Measurements from ENCODE around the gene IRX4. TPM values are rescaled to one million over a fixed set of nuclear protein-coding genes. Genes with fewer than 3 reads are reported as not detected.
"Not testable (repeated sequence)": the region's sequence is repeated elsewhere in the genome, so short reads cannot be mapped to it uniquely, and the experiment has no call there.

Gene IRX4
- polyA plus RNA-seq, 2 donors: 9.3 to 15.6 TPM

DNA sequence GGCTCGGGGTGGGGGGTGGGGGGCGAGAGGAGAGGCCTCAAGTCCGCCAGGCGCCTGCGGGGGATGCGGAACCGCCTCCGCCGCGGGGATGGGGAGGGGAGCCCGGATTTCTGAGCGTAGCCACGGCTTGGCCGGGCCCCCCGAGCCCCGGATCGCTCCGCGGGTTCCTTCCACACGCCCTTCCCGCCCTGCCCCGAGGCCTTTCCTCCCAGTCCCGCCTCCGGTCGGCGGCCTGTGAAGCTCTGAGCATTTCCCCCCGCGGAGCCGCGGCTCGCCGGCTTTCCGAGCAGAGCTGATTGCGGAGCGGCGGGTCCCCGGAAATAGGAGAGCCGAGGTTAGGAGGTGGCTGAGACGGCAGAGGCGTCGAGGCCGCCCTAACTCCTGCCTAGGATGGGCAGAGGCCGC, 6.1 kb downstream of the IRX4 start:
- H3K4me1 ChIP-seq (ENCODE audit: control insufficient read depth in 2 of 2, insufficient read depth in 2 of 2, low read length in 1 of 2): peaks cover 0 to 6% of the 10 kb centered on the region in 2 donors
- 10 to 20% methylated on average over 28 to 43 of the region's 43 CpGs for WGBS, 2 donors
- H3K27ac ChIP-seq (ENCODE audit: low read depth in 2 of 2, low read length in 1 of 2): no peak overlapping the region
- no peaks in the 10 kb centered on the region for H3K9me3 ChIP-seq (ENCODE audit: control insufficient read depth in 2 of 2, insufficient read depth in 1 of 2, low read depth in 1 of 2, low read length in 1 of 2)
- peaks cover 0 to 4% of the 10 kb centered on the region in 2 donors for H3K36me3 ChIP-seq (ENCODE audit: control insufficient read depth in 2 of 2, insufficient read depth in 2 of 2, low read length in 1 of 2)
- H3K27me3 ChIP-seq (ENCODE audit: control insufficient read depth in 1 of 2, insufficient read depth in 2 of 2, low read length in 2 of 2): peaks cover 0 to 33% of the 10 kb centered on the region in 2 donors
- no peak overlapping the region for H3K4me3 ChIP-seq (ENCODE audit: low read depth in 1 of 2, low read length in 2 of 2)

DNA sequence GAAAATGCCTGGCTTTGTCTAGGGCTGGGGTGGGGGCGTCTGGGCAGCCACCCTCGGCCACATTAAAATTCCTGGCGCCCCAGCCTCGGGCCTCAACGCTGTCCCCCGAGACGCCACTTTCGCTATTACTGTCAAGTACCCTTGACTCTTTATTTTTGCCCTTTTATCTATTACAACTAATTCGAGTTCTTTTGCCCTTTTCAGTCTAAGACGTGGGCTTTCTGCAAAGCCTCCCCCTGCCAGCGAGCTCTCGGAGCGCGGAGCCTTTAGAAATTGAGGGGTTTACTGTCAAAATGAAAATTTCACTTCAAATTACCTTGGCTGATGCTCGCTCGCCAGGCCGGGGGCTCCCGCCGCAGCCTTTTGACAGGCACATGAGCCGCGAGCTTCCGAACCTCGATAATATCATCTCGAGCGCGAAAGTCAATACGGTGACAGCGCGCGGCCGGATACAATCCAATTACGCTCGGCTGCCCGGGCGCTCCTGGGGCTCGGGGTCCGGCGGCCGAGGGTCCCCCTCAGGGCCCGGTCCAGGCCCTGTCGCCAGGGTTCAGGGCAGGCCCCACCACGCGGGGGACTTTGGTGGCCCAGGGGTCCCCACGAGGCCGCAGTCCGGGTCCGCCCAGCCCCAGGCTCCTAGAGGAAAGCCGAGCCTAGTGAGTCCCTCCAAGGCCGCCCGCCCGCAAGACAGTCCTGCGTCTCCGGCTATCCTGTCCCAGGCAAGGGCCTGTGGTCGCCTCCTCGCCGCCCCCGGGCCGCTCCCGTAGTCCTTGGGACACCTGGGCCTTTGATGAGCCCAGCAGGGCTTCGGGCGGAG, 6.7 kb downstream of the IRX4 start:
- WGBS, 2 donors: 15 to 16% methylated on average over 61 of the region's 61 CpGs
- Histone ChIP-seq H3K36me3 (ENCODE audit: control insufficient read depth in 2 of 2, insufficient read depth in 2 of 2, low read length in 1 of 2) (peaks cover 0 to 4% of the 10 kb centered on the region in 2 donors), H3K27ac (ENCODE audit: low read depth in 2 of 2, low read length in 1 of 2) (no peak overlapping the region), H3K4me3 (ENCODE audit: low read depth in 1 of 2, low read length in 2 of 2) (no peak overlapping the region), H3K4me1 (ENCODE audit: control insufficient read depth in 2 of 2, insufficient read depth in 2 of 2, low read length in 1 of 2) (peaks cover 0 to 3% of the 10 kb centered on the region in 2 donors), H3K9me3 (ENCODE audit: control insufficient read depth in 2 of 2, insufficient read depth in 1 of 2, low read depth in 1 of 2, low read length in 1 of 2) (no peaks in the 10 kb centered on the region), H3K27me3 (ENCODE audit: control insufficient read depth in 1 of 2, insufficient read depth in 2 of 2, low read length in 2 of 2) (peaks cover 0 to 32% of the 10 kb centered on the region in 2 donors)

DNA sequence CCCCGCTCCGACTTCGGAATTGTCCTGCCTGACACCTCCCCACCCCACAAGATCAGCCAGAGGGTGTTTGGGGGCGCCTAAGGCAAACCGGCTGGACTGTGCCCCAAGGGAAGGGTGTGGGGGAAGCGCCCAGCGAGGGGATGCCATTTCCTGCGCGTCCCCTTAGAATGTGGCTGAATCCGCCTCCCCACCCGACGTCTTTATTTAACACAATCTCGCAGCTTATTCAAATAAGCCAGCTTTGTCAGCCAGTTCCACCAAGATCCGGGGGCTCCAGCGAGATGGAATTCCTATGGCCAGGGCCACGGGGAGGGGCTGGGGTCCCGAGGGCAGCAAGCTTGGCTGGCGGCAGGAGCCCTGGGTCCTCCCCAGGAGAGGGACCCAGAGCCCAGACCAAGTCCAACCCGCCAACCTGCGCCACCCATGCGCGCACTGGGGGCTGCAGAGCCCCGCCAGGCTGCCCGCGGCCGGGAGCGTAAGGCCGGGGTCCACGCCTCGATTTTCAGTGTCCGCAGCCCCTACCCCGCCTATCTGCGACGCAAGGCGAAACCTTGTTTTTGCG, 7.4 kb downstream of the IRX4 start:
- Histone ChIP-seq H3K36me3 (ENCODE audit: control insufficient read depth in 2 of 2, insufficient read depth in 2 of 2, low read length in 1 of 2) (peaks cover 0 to 2% of the 10 kb centered on the region in 2 donors), H3K4me1 (ENCODE audit: control insufficient read depth in 2 of 2, insufficient read depth in 2 of 2, low read length in 1 of 2) (peaks cover 0 to 3% of the 10 kb centered on the region in 2 donors), H3K27me3 (ENCODE audit: control insufficient read depth in 1 of 2, insufficient read depth in 2 of 2, low read length in 2 of 2) (peaks cover 0 to 32% of the 10 kb centered on the region in 2 donors), H3K9me3 (ENCODE audit: control insufficient read depth in 2 of 2, insufficient read depth in 1 of 2, low read depth in 1 of 2, low read length in 1 of 2) (no peaks in the 10 kb centered on the region), H3K4me3 (ENCODE audit: low read depth in 1 of 2, low read length in 2 of 2) (no peak overlapping the region), H3K27ac (ENCODE audit: low read depth in 2 of 2, low read length in 1 of 2) (no peak overlapping the region)
- 9 to 16% methylated on average over 36 of the region's 36 CpGs for whole genome bisulfite sequencing, 2 donors

DNA sequence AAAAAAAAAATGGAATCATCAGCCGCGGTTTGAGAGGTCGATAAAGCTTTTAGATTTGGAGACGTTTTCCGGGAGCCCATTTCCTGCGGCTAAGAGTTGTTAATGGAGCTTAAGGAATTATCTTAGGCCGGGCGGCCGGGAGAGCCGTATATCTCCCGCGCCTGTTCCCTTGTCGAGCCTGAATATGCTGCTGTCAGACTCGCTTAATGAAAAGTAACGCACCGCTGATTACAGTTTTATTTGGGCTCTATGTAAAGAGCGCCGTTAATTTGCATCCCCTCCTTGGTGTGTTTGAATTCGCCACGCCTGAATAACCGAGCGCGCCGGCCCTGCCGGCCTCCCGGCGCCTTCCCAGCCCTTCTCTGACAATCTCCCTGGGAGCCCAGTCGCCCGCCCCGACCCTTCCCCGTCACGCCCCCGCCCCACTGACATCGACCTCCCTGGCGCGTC, 7.9 kb downstream of the IRX4 start:
- H3K4me1 ChIP-seq (ENCODE audit: control insufficient read depth in 2 of 2, insufficient read depth in 2 of 2, low read length in 1 of 2): peaks cover 0 to 3% of the 10 kb centered on the region in 2 donors
- peaks cover 0 to 2% of the 10 kb centered on the region in 2 donors for H3K36me3 ChIP-seq (ENCODE audit: control insufficient read depth in 2 of 2, insufficient read depth in 2 of 2, low read length in 1 of 2)
- no peak overlapping the region for H3K27ac ChIP-seq (ENCODE audit: low read depth in 2 of 2, low read length in 1 of 2)
- peaks cover 0 to 4% of the 10 kb centered on the region in 2 donors for H3K9me3 ChIP-seq (ENCODE audit: control insufficient read depth in 2 of 2, insufficient read depth in 1 of 2, low read depth in 1 of 2, low read length in 1 of 2)
- H3K27me3 ChIP-seq (ENCODE audit: control insufficient read depth in 1 of 2, insufficient read depth in 2 of 2, low read length in 2 of 2): peaks cover 0 to 32% of the 10 kb centered on the region in 2 donors
- WGBS, 2 donors: 10 to 12% methylated on average over 36 of the region's 36 CpGs
- H3K4me3 ChIP-seq (ENCODE audit: low read depth in 1 of 2, low read length in 2 of 2): no peak overlapping the region

DNA sequence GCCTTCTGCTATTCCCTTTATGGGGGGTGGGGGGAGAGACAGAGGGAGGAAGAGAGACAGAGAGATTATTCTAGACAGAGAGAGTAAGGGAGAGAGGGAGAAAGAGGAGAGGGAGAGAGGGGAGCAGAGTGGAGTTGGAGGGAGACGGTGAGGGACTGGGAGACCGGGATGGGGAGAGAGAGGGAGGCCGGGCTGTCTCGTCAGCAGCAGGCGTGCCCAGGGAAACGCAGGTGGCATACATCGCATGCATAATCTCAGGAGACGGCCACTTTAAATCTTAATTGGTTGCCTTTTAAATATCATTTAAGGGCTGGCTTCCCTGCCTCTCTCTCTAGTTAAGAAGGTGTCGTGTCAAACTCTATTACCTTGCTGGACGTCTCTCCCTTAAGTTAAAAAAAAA, 8.4 kb downstream of the IRX4 start:
- H3K36me3 ChIP-seq (ENCODE audit: control insufficient read depth in 2 of 2, insufficient read depth in 2 of 2, low read length in 1 of 2): no peaks in the 10 kb centered on the region
- H3K27ac ChIP-seq (ENCODE audit: low read depth in 2 of 2, low read length in 1 of 2): no peak overlapping the region
- H3K4me1 ChIP-seq (ENCODE audit: control insufficient read depth in 2 of 2, insufficient read depth in 2 of 2, low read length in 1 of 2): peaks cover 0 to 3% of the 10 kb centered on the region in 2 donors
- WGBS, 2 donors: 25 to 37% methylated on average over 10 of the region's 10 CpGs
- peaks cover 0 to 4% of the 10 kb centered on the region in 2 donors for H3K9me3 ChIP-seq (ENCODE audit: control insufficient read depth in 2 of 2, insufficient read depth in 1 of 2, low read depth in 1 of 2, low read length in 1 of 2)
- H3K27me3 ChIP-seq (ENCODE audit: control insufficient read depth in 1 of 2, insufficient read depth in 2 of 2, low read length in 2 of 2): peaks cover 0 to 32% of the 10 kb centered on the region in 2 donors
- H3K4me3 ChIP-seq (ENCODE audit: low read depth in 1 of 2, low read length in 2 of 2): no peak overlapping the region

DNA sequence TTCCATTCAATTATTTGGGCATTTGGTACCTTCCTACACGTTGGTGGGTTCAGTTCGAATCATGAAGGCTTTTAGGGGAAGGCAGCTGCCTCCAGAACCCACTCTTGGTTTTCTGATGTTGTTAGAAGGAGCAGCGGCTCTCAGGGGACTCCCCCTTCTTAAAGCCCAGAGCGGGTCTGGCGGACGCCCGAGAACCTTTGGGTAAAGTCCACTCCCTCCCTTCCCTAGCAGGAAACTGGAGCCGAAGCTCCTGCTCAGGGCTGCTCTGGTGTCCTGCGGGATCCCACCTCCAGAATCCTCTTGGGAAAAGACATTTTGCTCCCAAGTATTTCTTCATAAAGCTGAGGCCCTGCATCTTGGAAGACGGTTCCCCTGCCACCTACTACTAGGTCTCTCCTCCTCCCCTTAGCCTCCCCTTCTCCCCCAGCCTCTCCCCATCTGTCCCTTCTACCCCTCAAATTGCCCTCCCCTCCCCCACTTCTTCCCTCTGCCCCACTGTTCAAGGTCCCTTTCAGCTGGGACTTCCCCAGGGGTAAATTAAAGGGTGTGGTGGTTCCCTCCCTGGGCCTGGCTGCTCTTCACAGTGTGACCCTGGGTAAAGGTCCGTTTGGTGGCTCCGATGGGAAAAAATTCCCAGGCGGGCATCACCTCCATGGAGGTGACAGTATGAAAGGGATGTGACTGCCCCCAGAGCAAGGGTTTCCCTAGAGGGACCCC, 9.3 kb downstream of the IRX4 start:
- H3K4me1 ChIP-seq (ENCODE audit: control insufficient read depth in 2 of 2, insufficient read depth in 2 of 2, low read length in 1 of 2): peaks cover 0 to 3% of the 10 kb centered on the region in 2 donors
- H3K27ac ChIP-seq (ENCODE audit: low read depth in 2 of 2, low read length in 1 of 2): no peak overlapping the region
- WGBS, 2 donors: 31 to 43% methylated on average over 13 of the region's 13 CpGs
- H3K4me3 ChIP-seq (ENCODE audit: low read depth in 1 of 2, low read length in 2 of 2): no peak overlapping the region
- H3K27me3 ChIP-seq (ENCODE audit: control insufficient read depth in 1 of 2, insufficient read depth in 2 of 2, low read length in 2 of 2): peaks cover 0 to 32% of the 10 kb centered on the region in 2 donors
- no peaks in the 10 kb centered on the region for H3K36me3 ChIP-seq (ENCODE audit: control insufficient read depth in 2 of 2, insufficient read depth in 2 of 2, low read length in 1 of 2)
- H3K9me3 ChIP-seq (ENCODE audit: control insufficient read depth in 2 of 2, insufficient read depth in 1 of 2, low read depth in 1 of 2, low read length in 1 of 2): peaks cover 0 to 4% of the 10 kb centered on the region in 2 donors

DNA sequence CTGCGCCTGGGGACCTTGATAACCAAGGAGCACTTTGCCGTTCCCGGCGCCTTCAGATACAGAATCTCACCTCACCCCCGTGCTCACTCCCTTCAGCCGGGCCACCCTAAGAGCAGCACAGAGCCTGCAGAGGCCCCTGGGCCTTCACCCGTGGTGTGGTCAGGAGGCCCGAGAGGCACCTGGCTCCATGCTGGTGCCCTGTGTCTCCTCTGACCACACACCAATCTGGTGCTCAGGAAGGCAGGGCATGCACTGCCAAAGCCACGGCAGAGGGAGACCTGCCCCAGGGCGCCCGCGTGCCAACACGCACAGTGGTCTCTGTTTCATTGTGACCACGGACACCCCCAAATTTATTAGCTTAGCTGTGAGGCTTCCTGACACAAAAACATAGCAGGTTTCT, 11.3 kb downstream of the IRX4 start:
- peaks cover 0 to 26% of the 10 kb centered on the region in 2 donors for H3K27me3 ChIP-seq (ENCODE audit: control insufficient read depth in 1 of 2, insufficient read depth in 2 of 2, low read length in 2 of 2)
- no peak overlapping the region for H3K4me3 ChIP-seq (ENCODE audit: low read depth in 1 of 2, low read length in 2 of 2)
- peaks cover 0 to 3% of the 10 kb centered on the region in 2 donors for H3K4me1 ChIP-seq (ENCODE audit: control insufficient read depth in 2 of 2, insufficient read depth in 2 of 2, low read length in 1 of 2)
- 72 to 82% methylated on average over 14 of the region's 14 CpGs for WGBS, 2 donors
- peaks cover 0 to 6% of the 10 kb centered on the region in 2 donors for H3K9me3 ChIP-seq (ENCODE audit: control insufficient read depth in 2 of 2, insufficient read depth in 1 of 2, low read depth in 1 of 2, low read length in 1 of 2)
- no peak overlapping the region for H3K27ac ChIP-seq (ENCODE audit: low read depth in 2 of 2, low read length in 1 of 2)
- no peaks in the 10 kb centered on the region for H3K36me3 ChIP-seq (ENCODE audit: control insufficient read depth in 2 of 2, insufficient read depth in 2 of 2, low read length in 1 of 2)

DNA sequence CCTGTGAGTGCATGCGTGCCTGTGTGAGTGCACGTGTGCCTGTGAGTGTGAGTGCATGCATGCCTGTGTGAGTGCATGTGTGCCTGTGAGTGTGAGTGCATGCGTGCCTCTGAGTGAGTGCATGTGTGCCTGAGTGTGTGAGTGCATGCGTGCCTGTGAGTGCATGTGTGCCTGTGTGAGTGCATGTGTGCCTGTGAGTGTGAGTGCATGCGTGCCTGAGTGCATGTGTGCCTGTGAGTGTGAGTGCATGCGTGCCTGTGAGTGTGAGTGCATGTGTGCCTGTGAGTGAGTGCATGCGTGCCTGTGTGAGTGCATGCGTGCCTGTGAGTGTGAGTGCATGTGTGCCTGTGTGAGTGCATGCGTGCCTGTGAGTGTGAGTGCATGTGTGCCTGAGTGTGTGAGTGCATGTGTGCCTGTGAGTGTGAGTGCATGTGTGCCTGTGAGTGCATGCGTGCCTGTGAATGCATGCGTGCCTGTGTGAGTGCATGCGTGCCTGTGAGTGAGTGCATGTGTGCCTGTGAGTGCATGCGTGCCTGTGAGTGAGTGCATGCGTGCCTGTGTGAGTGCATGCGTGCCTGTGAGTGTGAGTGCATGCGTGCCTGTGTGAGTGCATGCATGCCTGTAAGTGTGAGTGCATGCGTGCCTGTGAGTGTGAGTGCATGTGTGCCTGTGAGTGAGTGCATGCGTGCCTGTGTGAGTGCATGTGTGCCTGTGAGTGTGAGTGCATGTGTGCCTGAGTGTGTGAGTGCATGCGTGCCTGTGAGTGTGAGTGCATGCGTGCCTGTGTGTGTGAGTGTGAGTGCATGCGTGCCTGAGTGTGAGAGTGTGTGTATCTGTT, 12.1 kb downstream of the IRX4 start:
- H3K27me3 ChIP-seq (ENCODE audit: control insufficient read depth in 1 of 2, insufficient read depth in 2 of 2, low read length in 2 of 2): peaks cover 0 to 19% of the 10 kb centered on the region in 2 donors
- not testable (repeated sequence) for H3K27ac ChIP-seq (ENCODE audit: low read depth in 2 of 2, low read length in 1 of 2); H3K36me3 ChIP-seq (ENCODE audit: control insufficient read depth in 2 of 2, insufficient read depth in 2 of 2, low read length in 1 of 2); H3K4me3 ChIP-seq (ENCODE audit: low read depth in 1 of 2, low read length in 2 of 2); H3K9me3 ChIP-seq (ENCODE audit: control insufficient read depth in 2 of 2, insufficient read depth in 1 of 2, low read depth in 1 of 2, low read length in 1 of 2); H3K4me1 ChIP-seq (ENCODE audit: control insufficient read depth in 2 of 2, insufficient read depth in 2 of 2, low read length in 1 of 2)
- 93 to 96% methylated on average over 20 to 21 of the region's 21 CpGs for WGBS, 2 donors
